Measurements from ENCODE around the gene PHYKPL. TPM values are rescaled to one million over a fixed set of nuclear protein-coding genes. Genes with fewer than 3 reads are reported as not detected.
"Not testable (repeated sequence)": the region's sequence is repeated elsewhere in the genome, so short reads cannot be mapped to it uniquely, and the experiment has no call there.

PHYKPL gene
- total RNA-seq, 1 experiment from 2014 or later, result 43.2 TPM

- Histone ChIP-seq H3K4me1 (ENCODE audit: control insufficient read depth, insufficient read depth, low read length) (peaks cover 9% of the 10 kb centered on the region; the same call in 1 of the 2 replicates), H3K27ac (ENCODE audit: low read length) (no peak overlapping the region), H3K4me3 (ENCODE audit: low read depth in 2 of 2, low read length in 2 of 2) (no peak overlapping the region), H3K27me3 (ENCODE audit: control insufficient read depth, insufficient read depth, low read length) (no peaks in the 10 kb centered on the region), H3K9me3 (ENCODE audit: control insufficient read depth, insufficient read depth, low read depth, low read length) (no peaks in the 10 kb centered on the region), H3K36me3 (ENCODE audit: control insufficient read depth, insufficient read depth, low read length) (no peaks in the 10 kb centered on the region; the same call in 1 of the 2 replicates)
- intact Hi-C loops (cut with micrococcal nuclease; ENCODE audit: unreplicated experiment), result no loop called here
- POLR2A ChIA-PET, result no interaction called here
- BruUV-seq (replicated peaks), result no TSS peak
- no peak for DNase-seq (ENCODE audit: low read depth, low spot score)
- in situ Hi-C loops (cut with HindIII; ENCODE audit: low pct_unique_long_range_greater_than_20kb, low sequenced_read_pairs), result no loop called here
- ATAC-seq, result no peak
- CTCF ChIA-PET, result no interaction called here
- TF ChIP-seq TCF7L2 (IDR thresholded peaks at IDR 0.05; ENCODE audit: low read depth, low read length), result no peak
- no peak for TF ChIP-seq REST (IDR thresholded peaks at IDR 0.05; ENCODE audit: insufficient read depth in 1 of 2, low read depth in 2 of 2, low read length in 1 of 2)
- TF ChIP-seq SIN3A (IDR thresholded peaks at IDR 0.05; ENCODE audit: borderline replicate concordance, insufficient read depth, low read depth, low read length), result no peak
- no peak for TF ChIP-seq POLR2AphosphoS5 (IDR thresholded peaks at IDR 0.05; ENCODE audit: low read depth, low read length)
- TF ChIP-seq CTCF (IDR thresholded peaks at IDR 0.05), result no peak
Measured at GRCh38 chr5:178199581-178200434, 32.8 kb downstream of the PHYKPL start.

GRCh38 chr5:178198706-178199105 lies 33.9 kb downstream of the PHYKPL start:
- POLR2A ChIA-PET, result no interaction called here
- CTCF ChIA-PET, result no interaction called here
- ATAC-seq, result no peak
- Histone ChIP-seq H3K4me3 (ENCODE audit: low read depth in 2 of 2, low read length in 2 of 2) (no peak overlapping the region), H3K27ac (ENCODE audit: low read length) (no peak overlapping the region), H3K36me3 (ENCODE audit: control insufficient read depth, insufficient read depth, low read length) (no peaks in the 10 kb centered on the region), H3K4me1 (ENCODE audit: control insufficient read depth, insufficient read depth, low read length) (peaks cover 9% of the 10 kb centered on the region; the same call in 1 of the 2 replicates), H3K27me3 (ENCODE audit: control insufficient read depth, insufficient read depth, low read length) (no peaks in the 10 kb centered on the region), H3K9me3 (ENCODE audit: control insufficient read depth, insufficient read depth, low read depth, low read length) (no peaks in the 10 kb centered on the region)
- in situ Hi-C loops (cut with HindIII; ENCODE audit: low pct_unique_long_range_greater_than_20kb, low sequenced_read_pairs), result no loop called here
- intact Hi-C loops (cut with micrococcal nuclease; ENCODE audit: unreplicated experiment), result no loop called here
- BruUV-seq (replicated peaks), result no TSS peak
- DNase-seq (ENCODE audit: low read depth, low spot score), result no peak
- TF ChIP-seq REST (IDR thresholded peaks at IDR 0.05; ENCODE audit: insufficient read depth in 1 of 2, low read depth in 2 of 2, low read length in 1 of 2) (no peak), CTCF (IDR thresholded peaks at IDR 0.05) (no peak), SIN3A (IDR thresholded peaks at IDR 0.05; ENCODE audit: borderline replicate concordance, insufficient read depth, low read depth, low read length) (no peak), POLR2AphosphoS5 (IDR thresholded peaks at IDR 0.05; ENCODE audit: low read depth, low read length) (no peak), TCF7L2 (IDR thresholded peaks at IDR 0.05; ENCODE audit: low read depth, low read length) (no peak)

- in situ Hi-C loops (cut with HindIII; ENCODE audit: low pct_unique_long_range_greater_than_20kb, low sequenced_read_pairs); H3K36me3 ChIP-seq (ENCODE audit: control insufficient read depth, insufficient read depth, low read length); DNase-seq (ENCODE audit: low read depth, low spot score); H3K4me3 ChIP-seq (ENCODE audit: low read depth in 2 of 2, low read length in 2 of 2); intact Hi-C loops (cut with micrococcal nuclease; ENCODE audit: unreplicated experiment); H3K9me3 ChIP-seq (ENCODE audit: control insufficient read depth, insufficient read depth, low read depth, low read length); CTCF ChIA-PET; H3K27ac ChIP-seq (ENCODE audit: low read length); ATAC-seq; POLR2A ChIA-PET; H3K27me3 ChIP-seq (ENCODE audit: control insufficient read depth, insufficient read depth, low read length); H3K4me1 ChIP-seq (ENCODE audit: control insufficient read depth, insufficient read depth, low read length); BruUV-seq (replicated peaks): not testable (repeated sequence)
Measured at GRCh38 chr5:178198151-178198550, 34.5 kb downstream of the PHYKPL start.
